Measurements from ENCODE around the gene HIVEP3.

The HIVEP3 gene

DNA sequence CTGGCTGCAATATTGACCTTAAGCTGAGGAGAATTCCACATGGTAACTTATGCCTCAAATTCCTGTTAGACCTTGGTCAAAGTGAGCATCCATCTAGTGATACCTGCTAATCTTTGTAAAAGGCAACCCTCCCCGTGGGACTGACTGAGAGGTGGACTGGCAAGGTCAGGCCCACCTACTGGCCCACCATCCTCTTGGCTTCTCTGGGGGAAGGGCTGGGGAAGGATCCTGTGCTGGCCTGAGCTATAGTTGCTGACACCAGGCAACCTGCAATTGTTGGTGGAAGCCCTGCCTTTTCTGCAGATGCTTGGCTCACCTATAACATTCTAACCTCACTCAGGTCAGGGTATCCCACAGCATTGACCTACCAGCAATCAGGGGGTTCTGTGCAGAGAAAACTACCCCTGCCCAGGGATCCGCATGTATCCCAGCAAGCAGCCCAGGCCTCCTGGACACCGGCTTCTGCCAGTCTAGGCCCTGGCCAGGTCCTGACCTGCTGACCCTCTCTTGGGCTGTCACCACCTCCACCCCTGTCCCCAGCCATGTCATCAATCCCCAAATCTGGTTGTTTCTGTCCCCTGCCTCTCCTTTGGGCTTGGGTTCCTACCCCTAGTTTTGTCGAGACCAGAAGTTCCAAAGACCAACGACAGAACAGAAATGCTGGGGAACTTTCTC, 326.1 kb downstream of the HIVEP3 start:
- DNase-seq = no peak

DNA sequence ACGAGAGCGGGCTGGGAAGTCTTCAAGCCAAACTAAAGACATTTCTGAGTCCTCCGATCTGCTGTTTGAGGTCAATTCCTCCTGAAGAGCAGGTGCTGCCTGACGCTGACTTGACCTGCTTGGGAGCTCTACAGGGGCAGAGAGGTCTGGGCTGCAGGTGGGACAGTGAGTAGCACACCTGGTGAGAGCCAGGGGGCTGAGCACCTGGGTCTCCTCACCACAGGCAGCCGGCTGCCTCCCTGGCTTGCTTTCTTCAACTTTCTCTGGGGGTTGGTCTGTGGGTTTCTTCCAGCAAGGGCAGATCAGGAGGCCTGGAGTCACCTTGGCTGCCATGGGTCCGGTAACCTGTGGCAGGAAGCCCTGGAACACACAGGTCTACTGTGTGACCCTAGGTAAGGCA, 326.8 kb downstream of the HIVEP3 start:
- DNase-seq = peak; percentile 59

DNA sequence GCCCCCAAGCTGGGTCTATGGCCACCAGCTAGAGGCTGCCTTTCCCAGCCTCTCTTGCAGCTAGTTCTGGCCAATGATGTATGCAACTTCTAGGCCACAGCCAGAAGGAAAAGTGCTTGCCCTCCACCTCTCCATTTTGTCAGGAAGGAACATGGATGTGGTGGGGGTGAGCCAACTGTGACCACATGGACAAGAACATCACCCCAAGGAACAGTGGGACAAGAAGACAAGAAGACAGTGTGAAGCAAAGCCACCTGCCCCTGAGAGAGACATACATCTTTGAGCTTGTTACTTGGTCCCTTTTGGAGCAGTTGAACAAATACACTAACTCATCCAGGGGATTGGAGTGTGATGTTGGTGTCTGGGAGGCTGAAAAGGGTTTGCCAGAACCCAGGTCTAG, 328.4 kb downstream of the HIVEP3 start:
- DNase-seq = no peak

DNA sequence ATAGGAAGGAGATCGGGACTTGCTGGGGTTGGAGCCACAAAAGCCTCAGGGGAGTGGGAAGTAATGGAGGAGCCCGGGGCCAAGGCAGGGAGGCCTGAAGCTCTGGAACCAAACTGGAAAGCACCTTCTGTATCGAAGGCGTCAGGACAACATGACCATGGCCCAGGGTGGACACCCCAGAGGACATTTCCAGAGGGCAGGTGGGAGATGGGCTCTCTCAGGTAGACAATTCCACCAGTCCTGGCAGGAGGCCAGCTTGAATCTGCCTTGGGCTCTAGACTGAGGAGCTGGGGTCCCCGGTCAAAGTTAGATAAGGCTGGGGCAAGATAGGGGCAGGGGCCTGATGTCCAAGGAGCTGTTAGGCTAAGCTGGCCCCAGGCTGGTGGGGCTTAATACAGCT, 329.3 kb downstream of the HIVEP3 start:
- no peak for DNase-seq

DNA sequence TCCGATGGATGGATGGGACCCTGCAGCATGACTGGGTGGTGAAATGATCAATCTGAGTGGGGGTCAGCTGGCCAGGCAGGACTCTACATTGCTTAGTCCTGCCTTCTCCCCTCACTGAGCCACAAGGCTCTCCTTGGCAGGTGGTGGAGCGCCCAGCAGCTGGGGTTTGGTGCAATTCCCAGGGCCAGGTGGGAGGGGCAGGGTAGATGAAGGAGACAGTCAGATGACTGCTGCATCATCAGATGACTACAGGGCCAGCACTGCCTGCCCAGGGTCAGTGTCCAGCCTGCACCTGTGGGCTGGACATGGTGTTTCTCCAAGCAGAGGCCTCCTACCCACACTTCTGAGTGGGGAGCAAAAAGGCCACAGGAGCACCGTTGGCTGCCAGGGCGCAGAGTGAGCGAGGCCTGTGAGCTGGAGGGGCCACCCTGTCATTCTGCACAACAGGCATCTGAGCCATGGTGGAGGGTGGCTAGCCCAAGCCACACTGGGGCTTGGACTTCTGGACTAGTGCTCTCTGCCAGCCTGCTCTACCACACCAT, 330.3 kb downstream of the HIVEP3 start:
- DNase-seq = no peak

DNA sequence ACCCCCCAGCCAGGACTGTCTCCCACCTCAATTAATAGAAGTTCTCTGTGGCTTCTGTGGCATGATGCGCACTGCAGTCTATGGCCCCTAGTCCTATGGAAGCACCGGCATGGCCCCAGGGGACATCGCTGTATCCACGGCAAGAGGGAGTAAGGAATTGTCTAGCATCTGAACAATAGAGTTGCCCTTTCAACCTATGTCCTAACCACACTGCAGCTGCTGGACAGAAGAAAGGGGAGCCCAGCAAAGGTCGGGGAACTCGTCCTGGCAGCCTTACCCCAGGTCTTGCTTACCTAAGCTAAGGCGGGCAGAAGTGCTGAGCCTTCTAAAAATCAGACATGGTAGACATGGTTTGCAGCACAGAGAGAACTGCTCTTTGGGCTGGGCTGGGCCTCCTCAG, 330.9 kb downstream of the HIVEP3 start:
- DNase-seq = no peak

DNA sequence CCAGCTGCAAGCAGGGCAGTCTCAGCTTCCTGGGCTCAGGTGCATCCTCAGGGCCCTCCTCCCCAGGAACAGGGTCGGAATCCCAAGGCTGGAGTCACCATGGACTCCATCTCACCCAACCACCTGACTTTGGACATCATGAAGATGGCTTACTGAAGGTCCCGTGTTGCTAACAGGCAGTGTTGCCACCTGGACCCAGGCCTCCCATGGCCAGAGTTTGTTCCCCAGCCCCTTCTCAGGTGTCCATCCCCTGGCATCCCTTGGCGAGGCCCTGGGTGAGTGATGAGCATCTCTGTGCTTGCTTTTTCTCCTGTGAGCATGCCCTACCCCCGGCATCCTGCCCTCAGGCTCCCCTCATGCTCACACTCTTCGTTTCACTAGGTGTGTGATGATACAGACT, 332.5 kb downstream of the HIVEP3 start:
- DNase-seq = no peak

DNA sequence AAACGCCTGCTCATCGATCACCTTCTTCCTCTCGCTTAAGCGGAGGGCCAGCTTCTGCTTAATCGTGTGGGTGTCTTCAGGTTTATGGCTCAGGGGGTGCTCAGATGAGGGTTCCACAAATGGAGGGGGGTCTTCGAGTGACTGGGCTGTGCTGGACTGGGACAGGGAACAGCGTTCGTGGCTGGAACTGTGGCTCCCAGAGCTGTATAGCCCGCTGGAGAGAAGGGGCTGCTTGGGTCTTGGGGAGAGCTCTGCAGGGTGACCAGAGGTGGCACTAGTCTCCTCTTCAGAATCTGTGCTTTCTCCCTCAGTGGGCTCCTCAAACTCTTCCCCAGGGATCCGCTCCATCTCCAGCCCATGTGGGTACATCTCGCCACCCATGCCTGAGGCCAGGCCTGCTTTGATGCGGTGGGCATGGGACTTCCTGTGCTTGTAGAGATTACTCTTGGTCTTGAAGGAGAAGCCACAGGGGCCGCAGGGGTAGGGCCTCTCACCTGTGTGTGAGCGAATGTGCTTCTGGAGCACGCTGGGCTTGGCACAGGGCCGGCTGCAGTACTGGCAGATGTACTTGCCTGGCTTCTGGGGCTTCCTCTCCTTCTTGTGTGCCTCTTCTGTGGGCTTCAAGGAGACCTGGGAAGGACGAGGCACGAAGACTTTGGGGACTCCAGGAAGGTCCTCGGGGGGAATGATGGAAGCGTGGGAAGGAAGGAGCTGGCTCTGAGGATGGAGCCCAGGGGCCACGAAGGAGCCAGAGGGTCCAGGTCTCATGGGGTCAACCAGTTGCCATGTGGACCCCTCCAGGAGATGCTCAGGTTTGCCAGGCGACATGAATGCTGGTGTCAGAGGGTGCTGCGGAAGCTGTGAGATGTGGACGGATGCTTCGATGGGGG, 334.8 kb downstream of the HIVEP3 start:
- DNase-seq = no peak

DNA sequence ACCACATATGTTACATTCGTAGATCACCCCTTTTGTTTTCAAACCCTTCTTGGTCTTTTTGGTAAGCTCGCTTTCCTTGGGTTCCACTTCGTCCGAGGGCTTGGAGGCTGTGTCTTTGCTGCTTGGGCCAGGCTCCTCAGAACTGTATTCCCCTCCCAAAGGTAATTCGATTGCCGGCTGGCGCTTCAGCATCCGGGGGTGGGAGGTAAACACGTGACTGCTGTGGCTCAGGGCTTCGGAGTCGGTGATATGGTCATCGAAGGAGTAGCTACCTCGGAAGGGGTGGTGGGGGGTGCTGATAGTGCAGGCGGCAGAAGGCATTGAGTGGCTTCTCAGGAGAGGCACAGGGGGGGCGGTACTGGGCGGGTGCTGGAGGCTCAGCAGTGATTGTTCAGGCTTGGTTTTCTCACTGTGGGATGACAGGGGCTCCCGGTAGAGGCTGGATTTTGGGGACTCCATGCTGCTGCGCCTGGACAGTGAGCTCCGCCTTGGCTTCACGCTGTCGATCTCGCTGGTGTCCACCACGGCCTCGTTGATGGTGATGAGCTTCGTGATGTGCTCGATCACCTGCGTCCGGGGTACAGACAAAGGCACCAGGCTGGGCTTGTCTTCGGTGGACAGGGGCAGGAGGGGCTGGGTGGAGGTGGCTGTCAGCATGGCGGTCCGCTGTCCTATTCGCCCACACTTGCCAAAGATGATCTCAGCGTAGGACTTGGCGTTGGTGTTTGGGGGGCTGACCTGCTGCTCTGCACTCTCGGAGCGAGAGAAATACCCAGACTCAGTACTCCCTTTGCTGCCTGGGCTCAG, 335.7 kb downstream of the HIVEP3 start:
- DNase-seq = no peak

DNA sequence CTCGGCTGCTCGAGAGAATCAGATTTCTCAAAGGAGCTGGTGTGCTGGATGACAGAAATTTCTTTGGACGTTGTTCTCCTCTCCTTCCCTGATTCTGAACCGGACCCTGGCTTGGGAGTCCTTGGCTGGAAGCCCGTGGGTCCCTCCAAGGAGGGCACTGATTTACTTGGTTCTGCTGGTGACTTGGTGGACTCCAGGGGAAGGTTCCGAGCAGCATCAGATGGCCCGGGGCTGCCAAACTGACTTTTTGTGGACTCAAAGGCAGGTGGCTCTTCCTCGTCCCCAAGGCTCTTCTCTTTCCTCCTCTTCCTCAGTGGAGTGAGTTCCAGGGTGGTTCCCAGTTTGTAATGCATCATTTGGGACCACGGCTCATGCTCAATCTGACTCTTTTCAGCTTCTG, 336.4 kb downstream of the HIVEP3 start:
- DNase-seq = no peak

DNA sequence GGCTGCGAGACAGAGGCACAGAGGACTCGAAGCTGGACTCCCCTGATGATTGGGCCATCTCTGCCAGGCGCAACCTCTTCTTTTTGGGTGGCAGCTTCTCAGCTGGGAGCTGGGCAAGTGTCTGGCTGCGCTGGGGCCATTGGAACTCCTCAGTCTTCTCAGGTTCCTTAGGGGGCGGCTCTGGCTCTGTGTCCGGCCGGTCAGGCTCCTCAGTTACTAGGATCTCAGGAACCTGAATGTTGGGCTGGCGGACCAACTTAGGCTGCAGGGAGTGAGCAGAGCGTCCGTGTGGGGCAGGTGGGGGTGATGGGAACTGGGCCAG, 336.8 kb downstream of the HIVEP3 start:
- DNase-seq = no peak

DNA sequence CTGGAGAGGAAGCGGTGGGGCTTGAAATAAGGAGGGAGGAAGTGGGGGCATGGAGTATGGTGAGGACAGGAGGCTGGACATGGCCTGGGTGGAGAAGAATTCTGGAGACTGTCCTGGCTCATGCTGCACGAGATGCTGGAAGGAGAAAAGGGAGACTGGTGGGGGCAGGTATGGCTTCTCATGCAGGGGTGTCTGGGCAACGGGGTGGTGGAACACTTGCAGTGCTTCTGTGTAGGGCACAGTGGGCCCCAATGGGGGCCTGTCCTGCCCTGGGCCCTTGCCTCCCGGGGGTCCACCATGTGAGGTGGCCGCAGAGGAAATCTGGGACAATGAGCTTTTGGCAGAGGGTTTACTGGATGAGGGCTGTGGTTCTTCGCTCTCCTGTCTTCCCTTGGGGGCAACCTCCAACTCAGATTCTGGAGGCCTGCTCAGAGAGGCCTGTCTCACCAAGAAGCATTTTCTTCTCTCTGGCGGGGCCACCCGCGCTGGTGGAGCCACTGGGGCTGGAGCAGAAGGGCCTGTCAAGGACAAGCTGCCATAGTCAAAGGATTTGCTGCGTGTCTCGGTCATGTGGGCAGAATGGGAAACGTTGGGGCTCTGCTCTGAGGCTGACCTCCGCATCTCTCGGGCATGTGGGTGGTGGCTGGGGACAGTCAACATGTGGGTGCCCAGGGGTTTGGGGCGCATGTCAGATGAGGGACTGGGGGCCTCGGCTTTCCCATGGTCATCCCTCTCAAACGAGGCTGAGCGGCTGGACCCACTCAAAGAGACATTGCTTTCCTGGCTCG, 337.3 kb downstream of the HIVEP3 start:
- no peak for DNase-seq

DNA sequence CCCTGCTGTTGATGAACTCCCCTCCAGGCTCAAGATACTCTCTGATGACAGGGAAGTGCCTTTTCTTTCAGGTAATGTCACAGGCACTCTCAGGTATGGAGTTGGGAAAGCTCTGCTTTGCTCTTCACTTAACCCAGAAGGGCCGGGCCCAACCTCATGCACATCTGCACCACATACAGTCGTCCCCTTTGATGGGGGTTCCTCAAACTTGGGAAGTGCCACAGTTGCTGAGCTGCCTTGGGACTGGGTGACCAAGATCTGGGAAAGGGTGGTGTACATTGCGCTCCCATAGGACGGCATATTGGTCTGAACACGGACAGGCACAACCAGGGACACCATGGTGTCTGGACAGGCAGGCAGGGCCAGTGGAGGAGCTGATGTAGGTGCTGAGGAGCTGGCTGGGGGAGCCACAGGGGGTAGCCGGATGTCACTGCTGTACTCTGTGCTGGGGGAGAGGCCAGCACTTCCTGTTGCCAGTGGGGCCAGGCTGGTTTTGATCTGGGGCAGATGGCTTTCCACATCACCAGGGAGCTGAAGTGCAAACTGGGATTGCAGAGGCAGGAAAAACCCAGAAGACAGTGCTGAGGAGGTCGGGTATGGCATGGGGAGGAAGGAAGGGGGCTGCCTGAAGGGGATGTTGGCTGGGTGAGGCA, 338.1 kb downstream of the HIVEP3 start:
- no peak for DNase-seq

DNA sequence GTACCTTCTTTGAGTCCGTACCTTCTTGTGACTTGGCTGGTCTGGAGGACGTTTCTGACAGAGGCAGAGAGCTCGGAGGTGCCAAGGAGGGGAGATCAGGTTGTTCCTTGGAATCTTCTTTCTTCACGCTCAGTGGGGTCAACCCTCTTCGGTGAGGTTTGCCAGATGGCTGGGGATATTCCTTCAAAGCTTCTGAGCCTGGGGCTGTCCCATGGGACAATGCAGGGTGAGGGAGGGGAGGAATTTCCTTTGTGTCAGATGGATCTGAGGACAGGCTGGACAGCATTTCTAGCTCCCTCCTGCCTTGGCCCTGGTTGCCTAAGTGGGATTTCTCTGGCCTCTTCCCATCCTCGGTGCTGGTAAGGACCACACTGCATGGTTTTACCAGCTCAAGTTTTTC, 338.7 kb downstream of the HIVEP3 start:
- DNase-seq = no peak

DNA sequence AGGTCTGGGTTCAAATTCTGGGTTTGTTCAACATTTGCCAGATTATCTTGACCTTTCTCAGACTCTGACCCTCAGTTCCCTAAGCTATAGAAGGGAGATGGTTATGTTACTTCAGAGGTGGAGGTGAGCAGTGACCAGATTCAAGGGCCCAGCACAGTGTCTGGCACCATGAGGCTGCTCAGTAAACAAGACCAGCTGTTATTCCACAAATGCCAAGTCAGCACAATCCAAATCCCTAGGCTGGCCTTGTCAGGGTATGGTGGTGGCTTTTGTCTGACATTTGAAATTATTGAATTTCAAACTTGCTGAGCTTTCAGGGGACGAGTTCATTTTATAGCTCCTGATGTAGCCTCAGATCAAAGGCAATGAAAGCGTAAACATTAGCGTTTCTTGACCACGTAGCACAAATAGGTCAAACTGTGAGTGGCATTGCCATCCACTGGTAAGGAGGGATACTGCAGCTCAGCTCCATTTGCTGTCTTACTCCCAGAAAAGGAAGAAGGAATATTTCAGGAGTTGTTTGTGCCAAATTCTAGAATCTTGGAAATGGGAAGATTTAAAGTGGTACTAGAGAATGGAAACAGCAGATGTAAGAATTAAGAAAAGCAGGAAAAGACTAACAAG, 339.9 kb downstream of the HIVEP3 start:
- peak; percentile 21 for DNase-seq

DNA sequence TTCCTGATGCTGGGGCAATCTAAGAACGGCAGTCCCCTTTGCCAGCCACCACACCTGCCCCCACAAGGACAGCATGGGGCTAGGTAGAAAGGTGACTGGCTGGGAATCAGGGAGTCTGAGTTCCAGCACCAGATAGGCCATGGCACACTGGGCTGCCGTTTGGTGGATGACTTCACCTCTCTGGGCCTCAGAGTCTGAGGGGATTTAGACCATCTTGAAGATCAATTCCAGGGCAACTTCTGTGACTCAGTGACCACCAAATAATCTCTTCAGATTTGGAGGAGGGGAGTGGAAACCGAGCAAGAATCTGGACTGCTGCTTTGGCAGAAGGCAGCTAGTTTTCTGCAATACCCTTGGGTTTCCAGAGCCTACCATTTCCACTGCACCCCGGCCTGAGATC, 342.1 kb downstream of the HIVEP3 start:
- DNase-seq = no peak

DNA sequence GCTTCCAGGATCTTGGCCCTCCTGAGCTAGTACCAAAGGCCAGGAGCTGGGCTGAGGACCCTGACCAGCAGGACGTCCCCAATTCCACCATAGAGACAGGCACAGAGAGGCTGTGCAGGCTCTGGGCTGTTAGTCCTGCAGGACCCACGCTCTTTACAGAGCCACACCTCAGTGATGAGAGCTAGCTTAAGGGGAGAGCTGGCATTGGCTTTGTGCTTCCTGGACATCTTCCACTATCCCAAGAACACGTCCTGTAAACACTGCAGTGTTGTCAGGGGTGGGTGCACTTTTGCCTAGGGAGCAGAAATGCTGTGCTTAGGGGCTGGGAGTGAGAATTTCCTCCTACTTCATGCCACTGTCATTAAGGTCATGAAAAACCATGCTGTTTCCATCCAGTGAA, 342.5 kb downstream of the HIVEP3 start:
- no peak for DNase-seq

DNA sequence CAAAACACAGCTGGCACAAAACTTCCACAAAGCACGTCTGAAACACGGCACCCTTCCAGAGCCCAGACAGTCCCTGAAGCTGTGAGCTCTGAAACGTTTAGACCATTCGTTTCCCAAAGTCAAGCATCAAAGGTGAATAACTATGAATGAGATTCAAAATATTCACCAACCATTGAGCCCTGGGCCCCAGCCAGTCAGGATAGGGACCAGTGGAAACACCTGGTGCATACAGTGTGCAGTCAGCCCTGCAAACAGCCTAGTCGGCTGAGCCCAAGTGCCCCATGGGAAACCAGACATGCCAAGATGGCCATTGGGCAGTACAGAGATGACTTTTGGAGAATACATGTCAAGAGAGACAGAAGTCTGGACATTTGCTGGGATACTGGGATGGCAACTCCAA, 343.9 kb downstream of the HIVEP3 start:
- DNase-seq = no peak

DNA sequence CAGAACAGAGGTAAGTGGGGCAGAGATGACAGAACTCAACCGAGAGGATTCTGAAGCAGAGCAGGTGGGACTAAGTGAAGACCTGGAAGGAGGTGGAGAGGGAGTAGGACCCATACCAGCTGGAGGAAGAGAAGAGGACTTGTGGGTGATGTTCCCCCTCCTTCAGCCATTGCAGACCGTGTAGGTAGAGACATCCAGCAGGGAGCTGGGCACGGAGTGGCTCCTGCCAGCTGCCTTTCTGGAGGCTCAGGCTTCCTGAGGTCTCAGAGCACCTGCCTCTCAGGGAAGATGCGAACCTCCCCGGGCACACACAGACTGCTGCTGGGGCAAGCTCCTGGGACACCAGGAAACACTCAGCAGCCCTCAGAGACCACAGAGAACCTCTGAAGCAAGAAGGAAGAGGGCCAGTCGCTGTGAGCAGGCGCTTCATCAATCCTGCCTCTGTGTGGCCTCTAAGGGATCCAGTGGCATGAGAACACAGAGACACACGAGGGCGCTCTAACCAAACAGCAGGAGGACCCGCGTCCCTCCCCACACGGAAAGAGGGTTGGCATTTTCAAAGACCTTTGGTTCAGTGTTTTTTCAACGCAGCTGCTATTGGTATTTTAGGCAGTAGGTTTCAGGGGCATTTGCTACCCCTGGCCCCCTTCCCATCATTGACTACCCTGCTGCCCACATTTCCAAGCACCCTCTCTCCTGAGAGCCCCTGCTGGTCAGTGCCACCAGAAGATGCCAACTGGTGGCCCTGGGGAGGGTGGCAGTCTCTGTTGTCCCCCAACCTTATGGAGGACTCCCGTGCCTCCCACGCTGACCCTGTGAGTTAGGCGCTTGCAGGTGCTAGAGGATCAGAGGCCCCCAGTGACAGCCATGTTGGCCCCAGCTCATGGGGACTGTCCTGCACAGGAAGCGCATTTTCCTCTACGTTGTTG, 344.7 kb downstream of the HIVEP3 start:
- peak; percentile 91 for DNase-seq

DNA sequence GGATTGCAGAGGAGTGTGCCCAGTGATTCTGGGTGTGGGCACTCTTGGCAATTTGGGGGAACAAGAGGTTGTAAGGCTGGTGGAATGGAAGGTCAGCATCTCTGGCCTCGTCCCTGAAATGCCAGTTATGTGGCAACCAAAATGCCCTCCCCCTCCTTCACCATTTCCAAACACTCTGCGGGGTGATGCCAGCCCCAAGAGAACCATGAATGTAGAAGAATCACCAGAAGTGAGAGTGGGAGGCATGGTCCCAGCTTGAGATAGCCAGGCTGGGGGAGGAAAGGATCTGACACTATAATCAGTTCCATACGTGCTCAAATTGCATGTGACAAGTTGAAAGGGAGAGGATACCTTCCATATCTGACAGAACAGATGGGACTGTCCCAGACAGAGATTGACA, 345.5 kb downstream of the HIVEP3 start:
- no peak for DNase-seq

DNA sequence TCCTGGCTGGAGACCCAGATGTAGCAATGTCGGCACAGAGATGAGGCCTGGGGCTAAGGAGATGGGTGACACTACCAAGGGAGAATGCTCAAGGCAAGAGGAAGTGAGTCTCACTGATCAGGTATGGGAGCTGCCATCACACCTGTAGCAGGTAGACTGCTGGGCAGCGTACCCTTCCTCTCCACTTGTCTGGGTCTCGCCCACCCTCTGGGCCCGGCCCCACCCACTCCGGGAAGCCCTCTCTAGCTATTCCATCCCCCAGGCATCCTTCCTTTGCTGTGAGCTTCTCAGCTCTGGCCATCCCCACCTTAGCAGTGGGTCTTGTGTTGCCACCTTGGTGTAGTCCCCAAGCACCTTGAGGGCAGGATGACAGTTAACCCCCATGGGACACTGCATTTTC, 346.5 kb downstream of the HIVEP3 start:
- DNase-seq = no peak

Measured in RPMI8226 (cell line).